ENCODE data around the gene LIPI.
A peak's percentile ranks its signal among the peaks of the same experiment; 100 is the strongest.

LIPI gene

DNA sequence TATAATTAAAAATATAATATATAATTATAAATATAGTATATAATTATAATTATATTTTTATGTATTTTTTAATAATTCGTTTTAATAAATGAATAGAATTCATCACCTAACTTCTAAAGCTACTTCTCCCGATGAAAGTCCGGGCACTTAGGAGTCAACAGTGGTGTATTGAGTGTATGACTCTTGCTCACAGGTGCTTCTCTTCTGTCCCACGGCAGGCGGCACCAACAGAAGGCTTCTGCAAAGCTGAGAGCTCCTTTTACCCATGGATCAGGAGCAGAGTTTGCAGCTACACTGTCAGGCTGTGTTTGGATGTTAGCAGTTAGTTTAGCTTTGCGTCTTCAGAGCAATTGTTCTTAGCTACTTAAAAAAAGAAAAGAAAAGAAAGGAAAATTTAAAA lies 122.4 kb downstream of the LIPI start:
- TF ChIP-seq, protein P1, sequence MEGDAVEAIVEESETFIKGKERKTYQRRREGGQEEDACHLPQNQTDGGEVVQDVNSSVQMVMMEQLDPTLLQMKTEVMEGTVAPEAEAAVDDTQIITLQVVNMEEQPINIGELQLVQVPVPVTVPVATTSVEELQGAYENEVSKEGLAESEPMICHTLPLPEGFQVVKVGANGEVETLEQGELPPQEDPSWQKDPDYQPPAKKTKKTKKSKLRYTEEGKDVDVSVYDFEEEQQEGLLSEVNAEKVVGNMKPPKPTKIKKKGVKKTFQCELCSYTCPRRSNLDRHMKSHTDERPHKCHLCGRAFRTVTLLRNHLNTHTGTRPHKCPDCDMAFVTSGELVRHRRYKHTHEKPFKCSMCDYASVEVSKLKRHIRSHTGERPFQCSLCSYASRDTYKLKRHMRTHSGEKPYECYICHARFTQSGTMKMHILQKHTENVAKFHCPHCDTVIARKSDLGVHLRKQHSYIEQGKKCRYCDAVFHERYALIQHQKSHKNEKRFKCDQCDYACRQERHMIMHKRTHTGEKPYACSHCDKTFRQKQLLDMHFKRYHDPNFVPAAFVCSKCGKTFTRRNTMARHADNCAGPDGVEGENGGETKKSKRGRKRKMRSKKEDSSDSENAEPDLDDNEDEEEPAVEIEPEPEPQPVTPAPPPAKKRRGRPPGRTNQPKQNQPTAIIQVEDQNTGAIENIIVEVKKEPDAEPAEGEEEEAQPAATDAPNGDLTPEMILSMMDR (IDR thresholded peaks at IDR 0.05; ENCODE audit: extremely low read depth, insufficient read depth, missing control alignments), result no peak
- DNase-seq (ENCODE audit: low spot score), result no peak
- in situ Hi-C loops (cut with MboI; ENCODE audit: low pct_unique_long_range_greater_than_20kb, low sequenced_read_pairs, unreplicated experiment), result no loop called here

DNA sequence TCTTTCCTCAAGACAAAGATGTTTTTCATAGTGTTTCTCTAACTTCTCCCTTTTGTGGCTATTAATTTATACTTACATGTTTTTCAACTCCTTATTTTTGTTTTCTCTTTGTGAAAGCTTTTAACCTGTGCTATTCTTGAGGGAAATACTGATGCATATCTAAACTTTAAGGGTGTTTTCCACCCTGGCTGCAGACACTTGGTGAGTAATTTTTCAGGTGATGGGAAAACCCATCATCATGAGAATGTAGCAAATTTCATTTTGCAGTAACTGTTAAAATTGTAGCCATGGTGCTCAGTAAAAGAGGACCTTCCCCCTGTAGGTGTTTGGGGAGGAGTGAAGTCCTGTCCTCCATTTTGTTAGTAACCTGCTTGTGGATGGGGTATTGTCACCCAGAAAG lies 124.2 kb downstream of the LIPI start:
- peak; percentile 52 for DNase-seq (ENCODE audit: low spot score)
- TF ChIP-seq, protein P1 (IDR thresholded peaks at IDR 0.05; ENCODE audit: extremely low read depth, insufficient read depth, missing control alignments), result no peak
- in situ Hi-C loops (cut with MboI; ENCODE audit: low pct_unique_long_range_greater_than_20kb, low sequenced_read_pairs, unreplicated experiment), result no loop called here

- in situ Hi-C loops (cut with MboI; ENCODE audit: low pct_unique_long_range_greater_than_20kb, low sequenced_read_pairs, unreplicated experiment), result no loop called here
These were observed 126.1 kb downstream of the LIPI start for GRCh38 chr21:14084701-14085100.

DNA sequence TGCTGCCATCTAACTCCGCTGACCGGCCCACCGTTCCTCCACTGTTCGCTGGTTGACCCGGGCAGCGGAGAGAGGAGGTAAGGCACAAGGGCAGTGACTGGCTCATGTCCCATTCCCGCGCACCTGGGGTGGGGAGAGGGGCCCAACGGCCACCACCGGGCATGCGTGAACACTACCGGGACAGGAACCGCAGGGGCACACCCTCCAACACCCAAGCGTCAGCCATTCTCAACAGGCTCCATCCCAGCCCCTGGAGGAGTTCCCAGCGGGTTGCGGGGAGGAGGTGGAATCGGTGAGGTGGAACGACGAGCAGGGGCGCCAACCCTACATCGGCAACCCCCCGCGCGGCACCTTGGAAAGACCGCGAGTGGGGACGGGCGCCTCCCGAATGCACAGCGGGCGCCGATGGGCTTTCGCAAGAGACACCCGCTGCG lies 126.7 kb downstream of the LIPI start:
- no peak for DNase-seq (ENCODE audit: low spot score)
- in situ Hi-C loops (cut with MboI; ENCODE audit: low pct_unique_long_range_greater_than_20kb, low sequenced_read_pairs, unreplicated experiment), result no loop called here
- TF ChIP-seq, protein P1 (IDR thresholded peaks at IDR 0.05; ENCODE audit: extremely low read depth, insufficient read depth, missing control alignments), result no peak

More at GRCh38 chr21:14084701-14085100, 126.1 kb downstream of the LIPI start:
- TF ChIP-seq, protein P1 (IDR thresholded peaks at IDR 0.05; ENCODE audit: extremely low read depth, insufficient read depth, missing control alignments), result no peak
- no peak for DNase-seq (ENCODE audit: low spot score)

GRCh38 chr21:14080764-14081096 lies 130.0 kb downstream of the LIPI start:
- in situ Hi-C loops (cut with MboI; ENCODE audit: low pct_unique_long_range_greater_than_20kb, low sequenced_read_pairs, unreplicated experiment), result no loop called here
- TF ChIP-seq, protein P1 (IDR thresholded peaks at IDR 0.05; ENCODE audit: extremely low read depth, insufficient read depth, missing control alignments), result no peak
- DNase-seq (ENCODE audit: low spot score), result no peak

DNA sequence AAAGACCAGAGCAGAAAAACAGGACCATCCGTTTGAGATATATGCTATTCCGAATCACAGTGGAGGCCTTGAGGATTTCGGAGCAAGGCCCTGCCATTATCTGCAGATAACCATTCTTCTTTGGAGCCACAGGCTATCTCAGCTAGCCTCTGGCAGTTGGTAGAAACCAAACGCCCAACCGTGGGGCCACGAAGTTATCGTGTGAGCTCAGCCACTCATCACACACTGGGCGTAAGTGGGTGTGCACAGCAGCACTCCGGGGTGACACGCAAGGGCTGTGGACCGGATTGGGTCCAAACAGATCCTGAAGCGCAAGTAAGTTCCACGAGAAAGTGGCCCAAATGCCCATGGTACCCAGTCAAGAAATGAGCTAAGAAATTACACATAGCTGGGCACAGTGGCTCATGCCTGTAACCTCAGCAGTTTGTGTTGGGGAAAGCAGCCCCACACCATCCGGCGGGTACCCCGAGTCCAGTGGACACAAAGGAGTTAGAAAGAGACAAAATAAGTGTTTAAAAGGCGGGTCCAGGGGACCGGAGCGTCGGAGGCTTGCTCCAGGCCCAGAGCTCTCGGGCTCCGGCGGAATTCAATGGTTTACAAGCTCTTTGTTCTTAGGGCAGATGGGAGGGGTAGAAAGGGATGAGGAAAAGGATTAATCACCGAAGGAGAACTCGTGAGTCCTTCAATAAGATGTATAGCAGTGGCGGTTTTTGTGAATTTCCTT lies 130.6 kb downstream of the LIPI start:
- in situ Hi-C loops (cut with MboI; ENCODE audit: low pct_unique_long_range_greater_than_20kb, low sequenced_read_pairs, unreplicated experiment), result no loop called here
- TF ChIP-seq, protein P1 (IDR thresholded peaks at IDR 0.05; ENCODE audit: extremely low read depth, insufficient read depth, missing control alignments), result no peak
- no peak for DNase-seq (ENCODE audit: low spot score)

Measured in GM13977 (cell line).